ENCODE results near the gene ACOT13.
A peak's percentile ranks its signal among the peaks of the same experiment; 100 is the strongest.
"Not testable (repeated sequence)": the region's sequence is repeated elsewhere in the genome, so short reads cannot be mapped to it uniquely, and the experiment has no call there.

The ACOT13 gene

GRCh38 chr6:24662236-24662635 lies 4.6 kb upstream of the ACOT13 start:
- TF ChIP-seq ZFX (IDR thresholded peaks at IDR 0.05; ENCODE audit: borderline replicate concordance) (no peak), CTCF (IDR thresholded peaks at IDR 0.05) (no peak)
- no peak overlapping the region; the same call in 1 of the 2 replicates for H3K27ac ChIP-seq

- no peak overlapping the region for H3K27ac ChIP-seq
- no peak for TF ChIP-seq CTCF (IDR thresholded peaks at IDR 0.05)
- TF ChIP-seq ZFX (IDR thresholded peaks at IDR 0.05; ENCODE audit: borderline replicate concordance), result no peak
These were observed 3.7 kb upstream of the ACOT13 start for GRCh38 chr6:24663189-24663588.

GRCh38 chr6:24664046-24664987 lies 2.6 kb upstream of the ACOT13 start:
- no peak for TF ChIP-seq CTCF (IDR thresholded peaks at IDR 0.05)
- no peak for TF ChIP-seq ZFX (IDR thresholded peaks at IDR 0.05; ENCODE audit: borderline replicate concordance)
- no peak overlapping the region for H3K27ac ChIP-seq

GRCh38 chr6:24666097-24666640 lies 708 bp upstream of the ACOT13 start:
- H3K27ac ChIP-seq, result peak overlapping the region; percentile 87
- TF ChIP-seq ZFX (IDR thresholded peaks at IDR 0.05; ENCODE audit: borderline replicate concordance) (no peak), CTCF (IDR thresholded peaks at IDR 0.05) (no peak)

GRCh38 chr6:24667378-24667803 lies 514 bp downstream of the ACOT13 start:
- TF ChIP-seq CTCF (IDR thresholded peaks at IDR 0.05) (no peak), ZFX (IDR thresholded peaks at IDR 0.05; ENCODE audit: borderline replicate concordance) (no peak)
- H3K27ac ChIP-seq, result peak overlapping the region; percentile 87

GRCh38 chr6:24668066-24668996 lies 1.5 kb downstream of the ACOT13 start:
- not testable (repeated sequence) for H3K27ac ChIP-seq

GRCh38 chr6:24668997-24669361 lies 2.1 kb downstream of the ACOT13 start:
- no peak overlapping the region for H3K27ac ChIP-seq
- TF ChIP-seq ZFX (IDR thresholded peaks at IDR 0.05; ENCODE audit: borderline replicate concordance) (no peak), CTCF (IDR thresholded peaks at IDR 0.05) (no peak)

- not testable (repeated sequence) for H3K27ac ChIP-seq
These were observed 3.6 kb downstream of the ACOT13 start for GRCh38 chr6:24670492-24670891.

GRCh38 chr6:24671077-24671476 lies 4.2 kb downstream of the ACOT13 start:
- not testable (repeated sequence) for H3K27ac ChIP-seq

Data from 22Rv1 (cell line).